WI38 (cell line): Measurements from ENCODE around the gene MRPL23.

Source experiments
- H3K4me3 ChIP-seq: 2 replicates; pipeline ENCODE4 v1.5.1; 2011; ENCODE audit warnings: low read depth, mild to moderate bottlenecking, control low read depth, low read length
- TF ChIP-seq, protein P1 (sequence below): IDR thresholded peaks from 2 replicates; pipeline ENCODE4 v1.5.1; 2012; ENCODE audit warnings: low read depth, mild to moderate bottlenecking, control low read depth, low read length

Gene MRPL23

DNA sequence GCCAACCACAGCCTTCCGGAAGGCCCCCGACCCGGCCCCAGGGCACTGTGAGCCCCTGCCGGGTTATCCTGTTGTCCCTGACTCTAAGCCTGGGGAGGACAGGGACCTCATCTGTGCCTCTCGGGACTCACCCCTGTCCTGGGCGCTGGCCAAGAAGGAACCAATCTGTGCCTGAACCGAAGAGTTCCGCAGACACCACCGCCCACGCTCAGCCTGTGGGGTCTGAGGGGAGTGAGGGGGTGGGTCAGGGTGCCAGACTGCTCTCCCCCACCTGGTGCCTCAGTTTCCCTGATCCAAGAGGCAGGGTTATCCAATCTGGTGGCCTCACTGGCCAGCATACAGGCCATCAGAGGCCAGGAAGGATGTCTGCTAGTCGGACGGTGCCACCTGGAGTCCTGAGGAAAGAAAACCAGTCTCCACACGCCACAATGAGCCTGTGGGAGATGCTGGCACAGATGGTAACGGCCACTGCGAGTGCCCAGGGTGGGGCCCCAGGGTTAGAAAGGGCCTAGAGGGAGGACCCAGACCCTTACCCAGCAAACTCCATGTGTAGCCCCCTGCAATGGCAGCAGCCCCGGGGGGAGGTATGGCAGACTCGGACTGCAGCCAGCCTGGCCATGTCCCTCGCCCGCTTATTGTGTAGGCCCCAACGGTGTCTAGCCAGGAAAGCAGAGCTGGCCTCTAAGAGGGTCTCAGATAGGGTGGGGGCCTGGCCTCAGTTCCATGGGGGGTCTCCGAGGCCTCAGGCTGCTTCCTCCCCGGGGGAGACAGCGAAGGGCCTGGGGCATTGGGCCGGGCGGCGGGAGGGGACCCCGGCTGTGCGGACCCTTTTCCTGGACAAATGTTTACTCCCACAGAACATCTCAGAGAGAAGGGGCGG lies 28.5 kb upstream of the MRPL23 start:
- H3K4me3 ChIP-seq: no peak overlapping the region
- TF ChIP-seq, protein P1, sequence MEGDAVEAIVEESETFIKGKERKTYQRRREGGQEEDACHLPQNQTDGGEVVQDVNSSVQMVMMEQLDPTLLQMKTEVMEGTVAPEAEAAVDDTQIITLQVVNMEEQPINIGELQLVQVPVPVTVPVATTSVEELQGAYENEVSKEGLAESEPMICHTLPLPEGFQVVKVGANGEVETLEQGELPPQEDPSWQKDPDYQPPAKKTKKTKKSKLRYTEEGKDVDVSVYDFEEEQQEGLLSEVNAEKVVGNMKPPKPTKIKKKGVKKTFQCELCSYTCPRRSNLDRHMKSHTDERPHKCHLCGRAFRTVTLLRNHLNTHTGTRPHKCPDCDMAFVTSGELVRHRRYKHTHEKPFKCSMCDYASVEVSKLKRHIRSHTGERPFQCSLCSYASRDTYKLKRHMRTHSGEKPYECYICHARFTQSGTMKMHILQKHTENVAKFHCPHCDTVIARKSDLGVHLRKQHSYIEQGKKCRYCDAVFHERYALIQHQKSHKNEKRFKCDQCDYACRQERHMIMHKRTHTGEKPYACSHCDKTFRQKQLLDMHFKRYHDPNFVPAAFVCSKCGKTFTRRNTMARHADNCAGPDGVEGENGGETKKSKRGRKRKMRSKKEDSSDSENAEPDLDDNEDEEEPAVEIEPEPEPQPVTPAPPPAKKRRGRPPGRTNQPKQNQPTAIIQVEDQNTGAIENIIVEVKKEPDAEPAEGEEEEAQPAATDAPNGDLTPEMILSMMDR: no peak

DNA sequence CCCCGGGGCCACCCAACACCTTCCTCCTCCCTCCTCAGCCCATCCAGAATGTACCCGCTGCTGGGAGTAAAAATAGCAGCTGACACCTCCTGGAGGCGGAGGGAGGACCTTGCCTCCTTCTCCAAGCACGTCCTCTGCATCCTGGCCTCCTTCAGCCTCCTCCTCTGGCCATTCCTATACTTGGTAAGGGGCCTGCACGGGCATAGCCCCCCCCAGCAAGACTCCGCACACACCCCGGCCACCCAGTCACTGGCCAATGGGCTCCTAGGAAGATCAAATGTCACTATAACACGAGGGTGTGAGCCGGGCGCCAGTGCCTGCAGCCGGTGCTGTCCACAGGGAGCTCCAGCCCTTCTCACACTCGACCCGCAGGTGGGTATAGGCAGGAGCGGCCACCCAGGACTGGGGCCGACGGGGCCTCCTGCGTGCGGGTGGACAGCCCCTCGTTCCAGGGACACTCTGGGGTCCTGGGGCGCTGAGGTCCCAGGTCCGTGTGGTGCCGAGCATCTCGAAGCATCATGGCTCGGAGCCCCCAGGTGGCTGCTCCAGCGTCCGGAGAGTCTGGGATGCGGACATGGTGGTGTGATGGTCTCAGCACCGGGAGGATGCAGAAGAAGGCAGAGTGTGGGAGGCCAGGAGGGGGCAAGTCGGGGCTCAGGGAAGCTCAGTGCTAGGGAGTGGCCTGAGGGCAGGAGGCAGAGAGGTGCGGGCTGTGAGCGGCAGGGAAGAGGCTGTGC lies 27.6 kb upstream of the MRPL23 start, which contains the start of gene TNNT3:
TSS of gene TNNT3 (plus strand) at position 313 of the 737 bp plus-strand sequence. CDS start 3,172 bp downstream, outside the sequence.
- H3K4me3 ChIP-seq: no peak within 1 kb of the TSS
- TF ChIP-seq, protein P1: no peak

DNA sequence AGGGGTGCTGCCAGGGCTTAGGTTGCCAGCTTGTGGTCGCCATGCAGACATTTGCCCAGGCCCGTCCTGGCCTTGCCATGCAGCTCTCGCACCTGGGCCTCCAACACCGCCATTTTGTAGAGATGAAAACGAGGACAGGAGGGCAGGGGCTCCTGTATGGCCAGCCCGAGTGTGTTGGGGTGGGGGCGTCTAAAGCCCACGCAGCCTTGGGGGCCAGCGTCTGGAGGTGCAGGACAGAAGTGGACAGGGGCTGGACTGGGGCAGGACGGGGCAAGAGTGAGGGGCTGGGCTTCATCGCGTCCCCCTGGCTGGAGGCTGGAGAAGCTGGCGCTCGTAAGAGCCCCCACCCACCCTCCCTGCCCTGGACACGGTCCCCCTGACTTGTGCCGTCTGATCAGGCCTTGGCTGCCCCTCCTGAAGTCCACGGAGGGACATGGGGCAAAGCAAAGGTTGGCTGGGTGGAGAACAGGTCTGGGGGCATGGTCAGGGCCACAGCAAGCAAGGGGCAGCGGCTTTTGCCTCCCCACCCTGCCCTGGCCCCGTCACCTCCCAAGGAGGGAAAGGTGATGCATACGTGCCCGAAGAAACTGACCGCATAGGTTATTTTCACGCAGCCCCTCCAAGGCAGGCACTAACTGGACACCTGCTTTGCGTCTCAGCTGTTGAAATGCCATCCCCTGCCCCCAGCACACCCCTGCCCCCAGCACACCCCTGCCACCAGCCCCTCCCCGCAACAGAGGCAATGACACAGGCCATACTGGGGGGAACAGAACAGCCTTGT lies 26.8 kb upstream of the MRPL23 start:
- TF ChIP-seq, protein P1: no peak
- no peak overlapping the region for H3K4me3 ChIP-seq

DNA sequence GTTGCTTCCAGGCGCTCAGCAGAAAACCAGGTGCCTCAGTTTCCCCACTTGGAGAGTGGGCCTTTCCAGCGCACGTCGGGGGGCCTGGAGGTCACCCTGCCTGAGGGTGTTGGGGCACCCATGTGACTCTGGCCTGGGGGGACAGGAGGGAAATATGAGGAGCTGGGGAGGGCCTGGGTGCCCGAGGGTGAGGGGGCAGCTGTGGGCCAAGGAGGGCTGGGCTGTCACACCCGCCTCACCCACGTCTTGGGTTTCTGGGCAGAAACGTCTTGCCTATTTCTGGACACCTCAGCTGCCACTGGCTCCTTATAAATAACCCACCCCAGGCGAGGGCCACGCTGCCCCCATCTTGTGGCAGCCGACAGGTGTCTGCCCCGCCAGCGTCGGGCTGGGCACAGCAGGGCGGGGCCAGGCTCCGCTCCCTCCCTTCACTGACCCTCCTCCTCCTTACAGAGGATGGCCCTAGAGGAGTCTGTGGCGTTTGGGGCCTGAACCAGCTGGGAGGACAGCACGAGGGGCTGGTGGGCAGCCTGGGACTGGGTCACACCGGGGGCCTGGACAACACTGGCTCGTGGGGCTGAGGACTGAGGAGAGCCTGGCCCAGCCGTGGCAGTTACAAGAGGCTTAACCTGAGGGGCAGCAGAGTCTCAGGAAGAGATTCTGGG lies 26.1 kb upstream of the MRPL23 start:
- TF ChIP-seq, protein P1: no peak

DNA sequence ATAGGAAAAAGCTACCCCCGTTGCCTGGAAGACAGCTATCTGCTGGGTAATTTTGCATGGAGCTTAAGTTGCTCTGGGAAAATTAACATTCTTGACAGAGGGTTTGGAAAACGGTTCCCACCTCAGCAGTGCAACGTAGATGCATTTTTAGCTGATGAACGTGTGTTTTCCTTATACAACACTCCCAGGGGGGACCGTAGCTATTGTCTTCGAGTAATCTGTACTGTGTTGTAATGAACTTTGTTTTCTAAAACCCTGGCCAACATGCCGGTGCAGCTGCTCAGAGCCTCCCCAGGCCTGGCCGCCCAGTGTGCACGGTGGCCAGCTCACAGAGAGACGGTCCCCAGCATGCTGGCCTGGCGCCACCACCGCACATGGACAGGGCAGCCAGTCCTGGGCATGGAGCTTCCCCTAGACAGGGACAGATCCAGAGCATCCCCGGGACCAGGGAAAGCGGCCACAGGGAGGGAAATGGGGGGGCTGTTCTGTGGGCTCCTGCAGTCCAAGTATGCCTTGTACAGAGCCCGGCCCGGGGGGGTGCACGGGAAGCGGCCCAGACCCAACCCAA lies 25.5 kb upstream of the MRPL23 start:
- TF ChIP-seq, protein P1: no peak
- no peak overlapping the region for H3K4me3 ChIP-seq

More for the DNA sequence above, 26.1 kb upstream of the MRPL23 start:
- no peak overlapping the region for H3K4me3 ChIP-seq

DNA sequence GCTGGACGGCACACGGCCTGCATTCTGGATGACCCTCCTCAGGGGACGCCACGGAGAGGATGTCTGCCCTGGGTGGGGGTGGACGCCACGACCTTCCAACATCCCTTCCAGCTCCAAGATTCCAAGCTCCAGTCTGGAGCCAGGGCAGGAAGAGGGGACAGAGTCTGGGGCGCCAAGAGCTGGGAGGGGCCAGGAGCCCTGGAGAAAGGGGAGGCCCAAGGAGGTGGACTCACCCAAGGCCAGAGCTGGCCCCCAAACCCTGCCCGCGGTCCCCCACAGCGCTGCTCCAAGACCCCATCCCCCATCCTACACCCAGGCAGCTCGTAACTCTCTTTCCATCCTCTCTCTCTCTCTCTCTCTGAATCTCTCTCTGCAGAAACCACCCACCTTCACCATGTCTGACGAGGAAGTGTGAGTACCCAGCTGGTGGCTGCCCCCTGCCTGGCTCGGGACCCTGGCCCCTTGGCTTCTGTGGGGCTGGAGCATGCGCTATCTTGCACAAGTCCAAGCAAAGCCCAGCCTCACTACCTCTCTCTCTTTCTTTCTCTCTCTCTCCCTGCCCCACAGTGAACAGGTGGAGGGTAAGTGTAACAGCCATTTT lies 24.6 kb upstream of the MRPL23 start:
- H3K4me3 ChIP-seq: no peak overlapping the region

More for the DNA sequence above, 24.6 kb upstream of the MRPL23 start:
- TF ChIP-seq, protein P1: no peak
